LoVo (cell line): ENCODE results near the gene CAPSL.
"Not testable (repeated sequence)": the region's sequence is repeated elsewhere in the genome, so short reads cannot be mapped to it uniquely, and the experiment has no call there.

Source experiments
- DNase-seq: peaks from one replicate; pipeline ENCODE4 v3.0.0-alpha.2; 2016; ENCODE audit warnings: low spot score

Gene CAPSL

DNA sequence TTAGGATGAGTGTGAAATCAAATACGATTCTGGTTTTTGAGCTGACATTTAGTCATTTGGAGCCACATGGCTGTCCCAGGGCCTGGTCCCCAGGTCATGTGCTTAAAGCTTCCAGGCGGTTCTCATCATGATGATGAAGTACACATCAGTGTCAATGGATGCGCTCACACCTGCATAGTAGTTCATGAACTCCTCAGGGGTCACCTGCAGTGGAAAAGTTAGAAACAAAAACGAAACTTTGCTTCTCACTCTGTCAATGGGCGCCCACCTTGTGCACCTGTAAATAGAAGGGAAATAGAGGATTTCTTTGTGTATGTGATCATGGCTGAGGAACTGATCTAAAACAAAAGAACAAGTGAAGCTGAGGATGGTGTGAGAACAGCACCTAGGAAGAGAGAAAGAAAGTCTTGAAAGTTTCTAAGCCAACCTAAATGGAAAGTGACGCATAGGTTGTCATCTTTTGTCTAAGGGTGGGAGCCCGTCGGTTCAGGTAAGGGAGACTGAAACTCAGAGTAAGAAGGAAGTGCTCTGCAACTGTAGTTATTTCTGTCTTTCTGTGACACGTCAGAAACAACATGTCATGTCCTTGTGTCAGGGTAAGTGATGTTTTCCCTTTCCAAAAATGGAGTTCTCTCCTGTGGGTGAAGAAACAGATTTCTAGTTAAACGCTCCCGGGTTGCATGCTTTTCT, 33.8 kb downstream of the CAPSL start:
- DNase-seq, result no peak

DNA sequence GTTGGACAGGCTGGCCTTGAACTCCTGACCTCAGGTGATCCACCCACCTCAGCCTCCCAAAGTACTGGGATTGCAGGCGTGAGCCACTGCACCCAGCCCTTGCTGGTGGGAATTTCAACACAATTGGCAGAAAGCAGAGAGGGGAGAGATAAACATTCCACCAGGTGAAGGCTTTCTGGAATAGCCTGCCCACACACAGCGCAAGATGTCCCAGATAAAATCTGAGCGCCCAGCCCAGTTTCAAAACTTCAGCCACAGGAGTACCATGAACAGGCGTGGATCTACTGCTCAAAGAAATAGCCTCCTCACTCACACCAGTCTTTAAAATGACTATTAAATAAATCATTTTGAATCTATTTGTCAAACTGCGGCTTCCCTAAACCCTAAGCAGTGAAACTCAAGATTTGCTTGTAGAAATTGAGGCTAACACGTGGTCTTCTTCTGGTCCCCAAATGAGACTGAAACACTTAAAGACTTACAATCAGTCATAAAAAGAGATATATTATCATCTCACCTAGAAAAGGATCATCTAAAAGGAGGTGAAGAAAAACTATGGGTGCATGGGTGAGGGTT, 34.7 kb downstream of the CAPSL start:
- no peak for DNase-seq

DNA sequence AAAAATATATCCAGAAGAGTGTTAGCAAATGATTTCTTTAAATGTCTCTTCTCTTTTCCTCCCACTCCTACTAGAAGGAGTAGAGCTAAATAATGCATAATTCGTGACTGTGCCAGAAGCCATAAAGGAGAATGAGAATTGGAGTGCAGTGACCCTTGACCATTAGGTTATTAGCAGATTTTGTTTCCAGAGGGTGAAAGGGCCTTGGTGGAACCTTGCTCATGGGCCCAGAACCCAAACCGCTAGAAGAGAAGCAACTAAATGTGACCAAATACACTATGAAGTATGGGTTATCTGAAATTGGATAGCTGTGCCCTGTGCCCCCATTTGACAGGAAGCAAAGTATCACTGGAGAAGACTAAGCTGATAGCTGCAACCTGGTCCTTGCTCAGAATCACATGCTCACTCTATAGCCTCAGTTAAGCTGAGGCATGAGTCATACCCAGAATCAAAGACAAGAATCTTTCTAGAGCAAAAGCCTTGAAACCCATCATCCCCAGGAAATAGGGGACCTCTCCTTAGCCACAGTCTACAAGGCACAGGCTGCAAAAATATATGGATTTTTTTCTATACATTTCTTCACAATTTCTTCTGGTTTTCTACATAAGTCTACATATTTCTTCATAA, 36.3 kb downstream of the CAPSL start:
- no peak for DNase-seq

DNA sequence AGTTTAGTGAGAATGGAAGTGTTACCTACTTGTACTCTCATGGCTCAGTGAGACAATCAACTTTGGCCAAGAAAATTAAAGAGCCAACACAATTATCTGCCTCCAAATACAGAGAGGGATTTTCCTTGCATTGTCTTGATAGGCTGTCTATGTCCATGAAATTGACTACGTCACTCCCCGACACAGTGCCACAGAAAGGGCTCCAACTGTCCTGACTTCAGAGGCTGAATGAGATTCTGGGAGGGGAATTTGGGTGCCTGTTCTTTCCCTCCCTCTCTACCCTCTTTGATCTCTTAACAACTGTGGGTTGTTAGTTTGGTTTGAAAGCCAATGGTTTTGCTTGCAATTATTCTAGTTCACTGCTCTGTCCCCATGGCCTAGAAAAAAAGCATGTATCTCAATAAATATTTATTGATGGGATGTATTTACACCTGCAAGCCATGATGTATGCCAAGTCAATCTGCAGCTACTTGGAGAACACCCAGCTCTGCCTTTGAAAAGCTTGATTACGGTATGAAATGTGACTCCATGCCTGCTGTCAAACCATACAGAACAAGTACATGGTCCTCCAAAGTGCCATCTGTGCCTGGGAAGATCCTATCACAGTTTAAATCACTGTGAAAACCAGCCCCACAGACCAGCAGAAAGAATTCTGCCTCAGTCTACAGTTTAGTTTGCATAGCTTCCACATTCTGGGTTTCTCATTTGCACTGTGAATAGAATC, 37.3 kb downstream of the CAPSL start:
- no peak for DNase-seq

DNA sequence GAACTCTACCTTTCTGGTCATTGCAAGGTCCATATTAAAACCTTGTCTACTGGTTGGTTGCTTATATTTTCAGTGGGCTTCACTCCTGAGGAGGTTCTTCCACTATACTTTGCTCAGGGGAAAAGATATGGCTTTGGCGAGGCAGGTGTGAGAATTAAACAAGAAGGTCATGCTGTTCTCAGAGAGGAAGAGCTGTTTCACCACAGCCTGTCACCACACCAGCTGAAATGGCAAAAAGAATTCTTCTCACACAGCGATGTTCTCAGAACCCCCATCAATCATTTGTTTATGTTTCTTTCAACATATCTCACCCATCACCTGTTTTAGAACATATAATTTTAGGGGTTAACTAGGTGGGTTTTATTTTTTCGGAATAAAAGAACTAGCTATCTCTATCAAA, 38.6 kb downstream of the CAPSL start:
- no peak for DNase-seq

DNA sequence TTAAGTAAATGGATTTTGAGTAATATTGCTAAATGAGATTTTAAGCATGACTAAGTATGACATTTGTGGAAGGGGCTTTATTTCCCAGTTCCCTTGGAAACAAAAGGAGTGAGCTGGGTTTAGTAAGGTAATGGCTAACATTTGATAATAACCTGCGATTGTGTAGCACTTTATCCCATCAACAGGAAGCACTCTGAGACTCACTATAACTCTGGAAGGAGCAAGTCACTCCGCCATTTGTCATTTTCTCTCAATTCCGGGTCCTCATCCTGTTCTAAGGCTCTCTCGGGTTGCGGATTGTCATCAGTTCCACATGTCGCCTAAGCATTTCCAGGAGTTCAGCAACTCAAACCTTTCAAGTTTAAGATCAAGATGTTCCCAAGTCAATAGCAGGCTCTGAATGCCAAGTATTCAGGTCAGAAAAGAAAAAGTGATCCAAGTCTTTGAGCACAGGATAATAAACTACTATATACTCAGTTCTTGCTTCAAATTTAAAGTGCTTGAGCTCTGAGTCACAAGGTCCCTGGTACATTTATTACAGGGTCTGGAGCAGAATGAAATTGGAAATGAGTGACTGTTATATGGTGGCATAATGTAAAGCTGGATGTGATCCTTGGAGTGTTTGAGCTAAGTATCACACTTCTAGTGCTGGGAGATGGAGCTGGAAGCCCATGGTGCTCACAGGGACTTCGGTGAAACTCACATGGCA, 39.3 kb downstream of the CAPSL start:
- DNase-seq, result no peak

DNA sequence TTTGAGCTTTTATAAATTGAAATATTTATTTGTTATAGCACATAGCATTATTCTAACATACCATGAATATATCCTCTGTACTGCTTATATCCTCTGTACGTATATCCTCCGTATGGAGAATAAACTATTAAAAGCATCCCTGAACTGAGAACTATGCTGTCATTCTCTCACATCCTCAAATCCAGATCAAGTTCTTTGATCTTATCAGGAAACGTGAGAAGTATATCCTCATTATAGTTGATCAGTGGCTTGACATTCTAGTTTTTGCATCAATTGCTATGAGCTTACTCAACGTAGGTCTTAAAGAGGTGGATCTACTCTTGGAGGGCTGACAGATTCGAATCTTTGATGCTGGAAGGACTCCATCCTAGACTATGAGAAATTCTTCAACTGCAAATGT, 44.3 kb downstream of the CAPSL start:
- no peak for DNase-seq

DNA sequence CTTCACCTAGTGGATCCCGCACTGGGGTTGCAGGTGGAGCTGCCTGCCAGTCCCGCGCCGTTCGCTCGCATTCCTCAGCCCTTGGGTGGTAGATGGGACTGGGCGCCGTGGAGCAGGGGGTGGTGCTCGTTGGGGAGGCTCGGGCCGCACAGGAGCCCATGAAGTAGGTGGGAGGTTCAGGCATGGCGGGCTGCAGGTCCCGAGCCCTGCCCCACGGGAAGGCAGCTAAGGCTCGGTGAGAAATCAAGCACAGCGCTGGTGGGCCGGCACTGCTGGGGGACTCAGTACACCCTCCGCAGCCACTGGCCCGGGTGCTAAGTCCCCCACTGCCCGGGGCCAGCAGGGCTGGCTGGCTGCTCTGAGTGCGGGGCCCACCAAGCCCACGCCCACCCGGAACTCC, 45.6 kb downstream of the CAPSL start:
- not testable (repeated sequence) for DNase-seq

DNA sequence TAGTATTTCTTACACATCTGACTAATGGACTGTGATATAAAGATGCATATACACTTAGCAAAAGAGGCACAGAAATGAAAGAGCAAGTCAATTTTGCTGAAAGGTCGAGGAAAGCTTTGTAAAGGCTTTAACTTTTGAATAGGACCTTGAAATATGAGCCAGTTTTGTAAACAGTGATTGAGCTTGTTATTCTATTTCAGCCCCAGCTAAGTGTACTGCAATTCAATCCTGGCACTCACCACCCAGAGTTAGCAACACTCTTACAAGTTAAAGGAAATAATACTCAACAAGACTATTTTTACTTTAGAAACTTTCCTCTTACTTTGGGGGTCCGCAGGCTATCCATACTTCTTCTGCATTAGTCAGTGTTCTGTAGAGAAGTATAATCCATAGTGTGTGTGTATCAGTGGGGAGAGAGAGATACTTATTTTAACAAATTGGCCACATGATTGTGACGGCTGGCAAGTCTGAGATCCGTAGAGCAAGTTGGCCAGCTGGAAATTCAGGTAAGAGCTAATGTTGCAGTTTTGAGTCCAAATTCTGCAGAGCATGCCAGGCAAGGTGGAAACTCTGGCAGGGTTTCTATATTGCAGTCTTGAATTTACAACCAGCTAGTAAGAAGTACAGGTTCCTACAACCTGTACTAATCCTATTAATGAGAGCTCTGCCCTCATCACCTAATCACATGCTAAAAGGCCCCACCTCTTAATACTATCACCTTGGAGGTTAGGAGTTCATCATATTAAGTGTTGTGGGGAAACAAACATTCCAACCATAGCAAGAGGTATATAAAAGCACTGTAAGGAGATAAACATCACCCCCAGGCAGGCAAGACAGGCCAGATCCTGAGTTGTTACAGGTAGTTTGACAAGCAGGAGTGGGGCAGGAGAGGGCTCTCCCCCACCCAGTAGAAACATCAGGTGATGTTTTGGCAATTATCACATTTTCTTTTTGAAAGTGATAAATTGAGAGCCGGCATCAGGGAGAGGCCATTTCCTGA, 48.1 kb downstream of the CAPSL start:
- DNase-seq, result no peak

DNA sequence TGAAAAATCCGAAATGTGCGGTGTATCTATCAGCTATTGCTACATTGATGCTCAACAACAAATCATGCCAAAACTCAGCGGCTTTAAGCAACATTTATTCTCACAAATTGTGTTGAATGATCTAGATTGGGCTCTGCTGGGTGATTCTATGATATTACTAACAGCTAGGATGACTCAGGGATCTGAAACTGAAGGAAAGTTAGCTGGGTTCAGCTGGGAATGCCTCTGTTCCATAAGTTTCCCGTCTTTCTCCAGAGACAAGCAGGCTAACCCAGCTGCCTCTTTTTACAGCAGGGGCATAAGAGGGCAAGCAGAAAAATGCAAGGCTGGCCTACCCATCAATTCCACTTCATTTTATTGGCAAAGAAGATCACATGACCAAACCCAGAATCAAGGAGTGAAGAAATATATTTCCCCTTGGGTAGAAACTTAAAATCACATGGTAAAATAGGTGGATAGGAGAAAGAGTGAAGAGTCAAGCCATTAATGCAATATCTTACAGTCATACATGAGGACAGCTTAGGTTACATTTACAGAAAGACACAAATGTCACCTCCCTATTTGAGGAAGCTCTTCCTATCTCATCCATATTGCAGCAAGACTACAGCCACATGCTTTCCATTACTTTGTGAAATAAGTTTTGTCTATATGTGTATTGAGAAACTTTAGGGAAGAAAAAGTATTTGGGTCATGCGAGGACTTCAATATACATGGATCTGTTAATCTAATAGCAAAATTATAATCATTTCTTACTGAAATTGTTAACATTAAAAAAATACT, 50.9 kb downstream of the CAPSL start:
- DNase-seq, result no peak

DNA sequence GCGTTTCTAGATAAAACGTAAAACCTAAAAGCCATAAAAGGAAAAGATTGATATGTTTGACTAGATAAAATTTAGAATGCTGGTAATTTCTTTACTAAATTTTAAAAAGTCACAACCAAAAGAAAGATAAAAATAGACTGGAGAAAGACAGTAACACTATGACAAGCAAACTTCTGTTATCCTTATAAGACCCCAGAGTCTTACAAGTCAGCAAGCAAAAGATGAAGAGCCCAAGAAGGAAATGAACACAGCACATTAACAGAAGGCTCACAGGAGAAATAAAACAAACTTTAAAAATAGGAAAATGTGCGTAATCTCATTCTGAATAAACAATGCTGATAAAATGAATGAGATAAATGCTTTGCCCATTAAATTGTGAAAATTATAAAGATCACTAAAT, 52.0 kb downstream of the CAPSL start:
- no peak for DNase-seq

DNA sequence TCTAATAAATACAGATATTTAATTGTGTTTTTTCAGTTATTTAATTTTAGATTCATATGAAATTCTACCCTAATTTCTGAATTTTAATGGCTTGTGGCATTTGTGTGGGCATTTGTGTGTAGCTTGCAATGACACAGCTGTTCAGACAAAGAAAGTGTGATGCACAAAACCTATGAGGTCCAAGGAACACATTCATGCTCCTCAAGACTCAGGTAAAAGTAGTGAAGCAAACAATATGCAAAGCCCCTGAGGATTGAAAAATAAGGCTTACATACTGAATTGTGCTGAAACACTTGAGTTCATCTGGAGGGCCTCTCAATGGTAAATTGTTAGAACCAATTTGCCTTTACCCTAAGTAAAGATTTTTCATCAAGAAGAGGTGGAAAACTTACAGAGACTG, 53.6 kb downstream of the CAPSL start:
- no peak for DNase-seq

DNA sequence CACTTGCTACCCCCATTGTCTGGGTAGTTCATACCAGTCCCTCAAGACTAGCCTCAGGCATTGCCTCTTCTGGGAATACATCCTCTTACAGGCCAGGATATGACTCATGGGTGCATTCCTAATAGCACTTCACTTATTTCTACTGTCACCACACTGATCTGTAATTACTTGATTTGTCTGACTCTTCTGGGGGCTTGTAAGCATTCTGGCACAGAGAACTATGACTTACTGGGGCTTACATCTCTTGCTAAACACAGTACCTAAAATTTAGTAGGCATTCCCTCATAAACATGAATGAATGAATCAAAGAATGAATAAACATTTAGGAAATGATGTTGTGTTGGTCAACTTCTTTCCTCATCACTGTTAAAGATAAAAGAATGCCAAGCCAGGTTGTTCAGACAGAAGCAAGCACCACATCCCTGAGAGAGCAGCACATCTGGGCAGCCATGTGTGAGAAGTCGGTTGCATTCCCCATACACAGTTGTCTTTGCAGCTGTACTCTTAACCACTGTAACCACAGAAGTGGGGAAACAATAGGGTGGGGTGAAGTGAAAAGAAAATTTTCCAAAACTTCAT, 54.1 kb downstream of the CAPSL start:
- peak; percentile 46 for DNase-seq

DNA sequence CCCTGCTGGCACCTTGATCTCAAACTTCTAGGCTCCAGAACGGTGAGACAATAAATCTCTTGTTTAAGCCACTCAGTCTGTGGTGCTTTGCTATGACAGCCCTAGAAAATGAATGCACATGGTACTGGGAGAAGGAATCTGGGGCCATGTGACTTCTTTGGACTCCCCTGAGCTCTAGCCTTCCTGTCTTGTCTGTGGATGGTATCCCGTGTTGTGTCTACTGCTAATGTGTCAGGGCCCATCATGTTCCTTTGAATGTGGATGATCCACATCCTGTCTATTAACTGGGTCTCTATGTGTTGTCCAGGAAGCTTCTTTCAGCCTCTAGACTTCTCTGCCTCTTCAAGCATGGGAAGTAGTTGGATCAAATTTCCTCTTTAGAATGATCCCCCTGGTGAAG, 56.7 kb downstream of the CAPSL start:
- no peak for DNase-seq

DNA sequence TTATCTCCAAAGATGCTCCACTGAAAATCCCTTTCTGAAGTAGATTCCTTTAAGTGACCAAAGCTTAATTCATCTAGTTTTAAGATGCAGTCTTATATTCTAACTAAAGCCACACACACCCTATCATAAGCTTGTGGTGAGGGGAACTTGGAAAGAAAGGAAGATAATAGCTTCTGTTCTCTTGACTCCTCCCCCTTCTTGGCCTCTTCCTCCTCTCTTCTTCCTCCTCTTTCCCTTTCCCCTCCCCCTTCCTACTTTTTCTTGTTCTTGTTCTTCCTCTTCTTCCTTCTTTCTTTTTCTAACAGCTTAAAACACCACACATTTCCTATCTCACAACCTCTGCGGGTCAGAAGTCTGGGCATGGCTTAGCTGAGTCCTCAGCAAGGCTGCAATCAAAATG, 58.3 kb downstream of the CAPSL start:
- no peak for DNase-seq

DNA sequence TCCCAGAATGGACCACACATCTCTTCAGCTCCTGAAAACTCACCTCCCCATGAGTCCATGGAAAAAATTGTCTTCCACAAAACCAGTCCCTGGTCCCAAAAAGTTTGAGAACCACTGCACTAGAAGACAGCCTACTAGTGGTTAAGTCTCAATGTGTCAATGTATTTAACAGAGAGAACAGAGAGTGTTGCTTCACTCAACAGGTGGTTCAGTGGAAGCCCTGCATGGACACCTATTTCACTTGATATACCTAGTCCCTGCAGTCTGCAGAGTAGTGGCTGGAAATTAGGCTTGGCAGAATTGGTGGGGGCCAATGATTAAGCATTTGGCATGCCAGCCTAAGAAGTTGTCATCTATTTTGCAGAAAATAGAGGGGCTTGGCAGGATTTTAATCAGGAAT, 58.8 kb downstream of the CAPSL start:
- no peak for DNase-seq

DNA sequence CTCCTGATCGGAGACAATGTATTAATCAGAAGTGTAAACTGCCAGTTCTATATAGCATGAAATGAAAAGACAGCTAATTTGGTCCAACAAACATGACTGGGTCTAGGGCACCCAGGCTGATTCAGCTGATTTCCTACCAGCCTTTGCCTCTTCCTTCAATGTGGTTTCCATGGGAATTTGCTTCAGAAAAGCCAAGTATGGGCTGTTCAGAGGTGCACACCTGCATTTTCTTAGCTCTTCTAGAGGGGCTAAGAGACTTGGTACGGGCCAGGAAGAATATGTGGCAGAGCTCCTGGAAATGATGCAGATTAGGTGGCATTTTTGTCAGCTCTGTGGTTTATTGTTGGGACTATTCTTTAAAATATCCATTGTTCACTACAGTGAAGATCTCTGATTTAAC, 59.3 kb downstream of the CAPSL start:
- DNase-seq, result no peak

DNA sequence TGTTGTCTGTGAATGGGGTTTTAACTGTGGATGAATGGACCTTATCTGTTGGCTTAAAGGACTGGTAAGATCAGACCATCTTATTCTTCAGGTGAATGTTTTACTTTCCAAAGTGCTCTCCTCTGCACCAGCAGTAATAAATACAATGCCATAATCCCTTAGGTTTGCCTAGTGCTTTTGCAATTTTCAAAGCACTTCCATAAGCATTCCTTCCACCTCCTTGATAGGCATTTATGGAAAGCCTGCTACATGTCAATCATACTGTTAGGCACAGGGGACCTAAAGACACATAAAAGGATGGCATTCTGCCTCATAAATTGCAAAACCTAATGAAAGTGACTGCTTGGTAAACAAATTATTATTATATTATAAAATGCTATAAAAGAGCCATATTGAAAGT, 60.3 kb downstream of the CAPSL start:
- DNase-seq, result no peak

DNA sequence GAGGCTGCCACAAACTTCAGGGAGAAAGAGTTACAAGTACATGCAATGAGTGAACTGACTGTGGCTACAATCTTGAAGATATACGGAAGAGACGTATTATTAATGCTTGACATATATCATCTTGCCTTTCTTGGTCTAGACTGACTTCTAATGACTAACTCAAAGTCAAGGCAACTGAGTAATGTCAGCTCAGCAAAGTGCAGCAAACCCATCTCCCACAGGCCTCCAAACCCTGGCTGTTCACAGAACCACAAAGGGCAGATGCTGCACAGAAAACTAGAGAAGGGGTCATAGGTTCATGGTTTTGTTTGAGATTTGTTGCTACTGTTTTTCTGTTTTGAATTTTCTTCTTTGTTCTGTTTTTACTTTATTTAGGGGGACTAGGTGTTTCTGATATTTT, 60.8 kb downstream of the CAPSL start:
- no peak for DNase-seq

DNA sequence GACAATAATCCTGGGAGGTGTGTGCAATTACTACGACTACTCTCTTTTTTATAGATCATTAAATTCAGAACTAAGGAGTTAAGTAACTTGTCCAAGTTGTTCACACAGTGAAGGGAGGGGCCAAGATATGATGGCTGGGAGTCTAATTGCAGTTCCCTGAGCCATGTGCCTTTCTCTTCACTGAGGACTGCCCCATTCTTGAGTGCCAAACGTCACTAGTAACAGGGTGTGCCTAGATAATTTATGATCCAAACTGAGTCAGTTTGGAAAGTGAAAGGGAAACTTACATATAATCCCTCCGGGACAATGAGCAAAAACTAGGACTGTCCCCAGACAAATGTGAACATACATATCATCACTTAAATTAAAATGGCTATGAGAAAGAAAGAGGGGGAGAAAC, 61.5 kb downstream of the CAPSL start:
- DNase-seq, result peak; percentile 73
